Measurements from ENCODE around the gene C3orf80.
"Not testable (repeated sequence)": the region's sequence is repeated elsewhere in the genome, so short reads cannot be mapped to it uniquely, and the experiment has no call there.

Gene C3orf80

DNA sequence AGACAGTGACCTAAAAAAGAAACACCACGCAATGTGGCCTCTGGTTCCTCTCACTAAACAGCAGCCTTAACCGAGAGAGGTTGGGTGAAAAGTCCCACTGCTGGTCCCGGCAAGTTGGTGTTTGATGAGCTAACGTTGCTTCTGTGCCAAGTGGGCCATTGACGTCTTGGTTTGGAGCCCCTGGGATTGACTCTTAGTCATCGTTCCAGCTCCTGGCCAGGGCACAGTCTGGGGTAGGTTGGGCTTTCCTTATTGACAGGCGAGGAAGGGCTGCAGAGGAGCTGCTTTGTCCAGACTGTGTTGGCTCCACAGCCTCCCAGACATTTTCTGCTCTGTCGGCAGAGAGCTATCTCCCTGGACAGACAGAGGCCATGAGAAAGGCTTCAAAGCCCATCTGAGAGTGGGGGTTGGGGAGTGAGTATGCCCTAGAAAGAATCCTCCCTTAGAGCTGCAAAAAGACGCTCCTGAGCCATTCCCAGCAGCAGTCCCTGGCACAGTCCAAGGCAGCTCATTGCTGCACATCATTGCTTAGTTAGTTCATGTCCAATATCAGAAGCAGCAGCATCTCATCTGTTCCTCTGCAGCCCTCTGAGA is 28.6 kb upstream of the C3orf80 start:
- TF ChIP-seq, protein P1, sequence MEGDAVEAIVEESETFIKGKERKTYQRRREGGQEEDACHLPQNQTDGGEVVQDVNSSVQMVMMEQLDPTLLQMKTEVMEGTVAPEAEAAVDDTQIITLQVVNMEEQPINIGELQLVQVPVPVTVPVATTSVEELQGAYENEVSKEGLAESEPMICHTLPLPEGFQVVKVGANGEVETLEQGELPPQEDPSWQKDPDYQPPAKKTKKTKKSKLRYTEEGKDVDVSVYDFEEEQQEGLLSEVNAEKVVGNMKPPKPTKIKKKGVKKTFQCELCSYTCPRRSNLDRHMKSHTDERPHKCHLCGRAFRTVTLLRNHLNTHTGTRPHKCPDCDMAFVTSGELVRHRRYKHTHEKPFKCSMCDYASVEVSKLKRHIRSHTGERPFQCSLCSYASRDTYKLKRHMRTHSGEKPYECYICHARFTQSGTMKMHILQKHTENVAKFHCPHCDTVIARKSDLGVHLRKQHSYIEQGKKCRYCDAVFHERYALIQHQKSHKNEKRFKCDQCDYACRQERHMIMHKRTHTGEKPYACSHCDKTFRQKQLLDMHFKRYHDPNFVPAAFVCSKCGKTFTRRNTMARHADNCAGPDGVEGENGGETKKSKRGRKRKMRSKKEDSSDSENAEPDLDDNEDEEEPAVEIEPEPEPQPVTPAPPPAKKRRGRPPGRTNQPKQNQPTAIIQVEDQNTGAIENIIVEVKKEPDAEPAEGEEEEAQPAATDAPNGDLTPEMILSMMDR (IDR thresholded peaks at IDR 0.05; ENCODE audit: low read depth, low read length): no peak
- no peak overlapping the region for H3K4me3 ChIP-seq (ENCODE audit: low read depth, low read length)

DNA sequence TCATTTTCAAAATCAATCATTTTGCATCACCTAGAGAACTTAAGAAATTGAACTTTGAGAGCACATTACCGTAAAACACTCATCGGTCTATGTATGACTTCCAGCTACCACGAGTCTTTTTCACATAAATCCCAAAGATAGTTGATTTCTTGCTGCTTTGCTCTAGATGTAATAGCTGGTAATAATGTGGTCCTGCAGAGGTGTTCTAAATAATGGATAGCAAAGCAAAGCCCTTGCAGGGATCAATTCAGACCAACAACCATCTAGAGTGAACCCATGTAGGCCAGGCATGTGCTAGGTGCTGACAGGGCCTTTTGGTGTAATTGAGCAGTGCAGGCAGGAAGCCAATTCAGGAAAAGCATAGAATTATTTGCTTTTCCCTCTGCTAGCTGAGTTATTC is 26.1 kb upstream of the C3orf80 start:
- TF ChIP-seq, protein P1 (IDR thresholded peaks at IDR 0.05; ENCODE audit: low read depth, low read length): no peak
- no peak overlapping the region for H3K4me3 ChIP-seq (ENCODE audit: low read depth, low read length)

DNA sequence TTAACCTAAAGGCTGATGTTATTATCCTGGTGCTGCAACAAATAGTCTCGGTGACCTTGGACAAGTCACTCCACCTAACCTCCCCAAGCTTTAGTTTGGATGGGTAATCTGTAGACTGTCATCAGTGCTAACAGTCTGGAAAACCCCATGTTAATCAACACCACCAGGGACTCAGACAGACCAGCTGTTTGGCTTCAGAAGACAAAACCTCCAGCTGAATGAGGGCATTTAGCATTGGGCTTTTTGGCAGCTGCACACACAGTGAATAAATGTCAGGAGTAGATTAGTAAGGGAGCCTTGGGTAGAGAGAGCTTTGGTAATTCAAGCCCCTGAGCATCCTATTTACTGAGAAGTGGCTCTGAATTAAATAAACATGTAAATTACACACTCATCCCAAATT is 24.9 kb upstream of the C3orf80 start:
- TF ChIP-seq, protein P1 (IDR thresholded peaks at IDR 0.05; ENCODE audit: low read depth, low read length): no peak
- no peak overlapping the region for H3K4me3 ChIP-seq (ENCODE audit: low read depth, low read length)

DNA sequence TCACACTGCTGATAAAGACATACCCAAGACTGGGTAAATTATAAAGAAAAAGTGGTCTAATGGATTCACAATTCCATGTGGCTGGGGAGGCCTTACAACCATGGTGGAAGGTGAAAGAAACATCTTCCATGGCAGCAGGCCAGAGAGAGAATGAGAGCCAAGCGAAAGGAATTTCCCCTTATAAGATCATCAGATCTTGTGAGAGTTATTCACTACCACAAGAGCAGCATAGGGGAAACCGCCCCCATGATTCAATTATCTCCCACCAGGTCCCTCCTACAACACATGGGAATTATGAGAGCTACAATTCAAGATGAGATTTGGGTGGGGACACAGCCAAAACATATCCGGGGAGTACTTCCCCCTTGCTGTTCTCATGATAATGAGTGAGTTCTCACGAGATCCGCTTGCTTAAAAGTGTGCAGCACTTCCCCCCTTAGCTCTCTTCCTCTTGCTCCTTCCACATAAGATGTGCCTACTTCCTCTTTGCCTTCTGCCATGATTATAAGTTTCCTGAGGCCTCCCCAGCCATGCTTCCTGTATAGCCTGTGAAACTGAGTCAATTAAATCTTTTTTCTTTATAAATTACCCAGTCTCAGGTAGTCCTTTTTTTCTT is 20.7 kb upstream of the C3orf80 start:
- not testable (repeated sequence) for H3K4me3 ChIP-seq (ENCODE audit: low read depth, low read length)

DNA sequence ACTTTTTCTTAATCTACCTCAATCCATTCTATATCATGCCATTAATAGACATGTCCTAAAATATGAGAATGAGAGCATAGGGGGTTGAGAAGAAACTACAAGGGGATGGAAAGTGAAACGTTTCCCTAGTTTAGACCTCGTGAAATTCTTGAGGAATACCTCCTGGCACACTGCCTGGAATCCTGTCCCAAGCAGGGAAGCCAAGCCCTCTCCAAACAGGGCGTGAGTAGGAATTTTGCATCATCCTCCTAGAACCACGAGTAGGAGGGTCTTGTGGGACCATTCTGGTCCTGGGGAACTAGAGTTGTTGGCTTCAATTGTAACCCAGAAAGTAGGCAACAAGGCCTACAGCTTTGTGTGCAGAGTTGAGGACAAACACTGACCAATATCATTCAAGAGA is 19.6 kb upstream of the C3orf80 start:
- TF ChIP-seq, protein P1 (IDR thresholded peaks at IDR 0.05; ENCODE audit: low read depth, low read length): no peak
- no peak overlapping the region for H3K4me3 ChIP-seq (ENCODE audit: low read depth, low read length)

DNA sequence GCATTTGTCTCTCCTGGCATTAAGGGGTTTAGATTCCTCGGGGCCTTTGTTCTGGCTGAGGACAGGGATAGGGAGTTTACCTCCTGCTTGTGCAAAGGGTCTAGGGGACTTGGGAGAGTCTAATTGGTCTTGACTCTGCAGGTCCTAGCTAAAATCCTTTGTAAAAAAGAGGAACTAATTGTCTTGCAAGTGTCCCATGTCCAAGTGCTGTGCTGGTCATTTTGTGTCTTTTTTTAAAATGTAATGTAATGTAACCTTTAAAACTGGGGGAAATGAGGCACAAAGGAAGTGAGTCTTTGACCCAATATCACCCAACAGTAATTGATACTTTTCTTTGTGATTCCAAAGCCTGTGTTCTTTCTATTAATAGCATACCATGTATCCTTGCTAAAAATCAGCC is 14.9 kb upstream of the C3orf80 start:
- TF ChIP-seq, protein P1 (IDR thresholded peaks at IDR 0.05; ENCODE audit: low read depth, low read length): no peak
- H3K4me3 ChIP-seq (ENCODE audit: low read depth, low read length): no peak overlapping the region

DNA sequence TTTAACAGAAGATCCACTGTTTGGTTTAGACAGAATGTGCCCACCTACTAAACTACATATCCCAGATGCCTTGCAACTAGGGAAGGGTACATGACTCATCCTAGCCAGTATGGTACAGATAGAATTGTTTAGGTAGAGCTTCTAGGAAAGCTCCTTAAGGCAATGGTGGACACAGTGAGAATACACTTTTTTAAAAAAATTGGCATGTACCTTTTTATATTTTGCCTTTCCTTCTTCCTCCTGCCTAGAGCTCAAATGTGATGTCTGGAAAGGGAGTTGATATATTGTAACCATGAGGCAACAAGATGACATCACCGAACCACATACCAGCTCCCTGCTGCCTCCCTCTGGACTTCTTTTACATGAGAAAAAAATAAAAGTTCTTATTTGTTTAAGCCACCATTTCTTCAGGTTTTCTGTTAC is 14.4 kb upstream of the C3orf80 start:
- TF ChIP-seq, protein P1 (IDR thresholded peaks at IDR 0.05; ENCODE audit: low read depth, low read length): no peak
- H3K4me3 ChIP-seq (ENCODE audit: low read depth, low read length): no peak overlapping the region

DNA sequence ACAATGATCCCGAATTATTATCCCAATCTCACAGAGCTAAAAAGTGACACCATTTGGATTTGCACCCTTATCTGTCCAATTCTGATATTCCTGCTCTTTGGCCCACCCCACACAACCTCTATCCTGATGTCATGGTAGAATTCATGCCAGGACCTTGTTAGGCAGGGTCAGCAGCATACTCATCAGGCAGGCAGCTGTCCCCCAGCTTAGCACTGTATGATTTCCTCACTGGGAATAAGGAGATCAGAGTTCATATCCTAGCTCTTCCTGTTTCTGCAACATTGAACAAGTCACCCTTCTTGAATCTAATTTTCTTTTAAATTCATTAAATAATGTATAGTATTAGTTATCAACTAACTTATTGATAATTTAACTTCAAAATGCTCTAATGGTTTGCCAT is 12.0 kb upstream of the C3orf80 start:
- TF ChIP-seq, protein P1 (IDR thresholded peaks at IDR 0.05; ENCODE audit: low read depth, low read length): no peak
- H3K4me3 ChIP-seq (ENCODE audit: low read depth, low read length): no peak overlapping the region
